Measurements from ENCODE around the gene CITED1. TPM values are rescaled to one million over a fixed set of nuclear protein-coding genes. Genes with fewer than 3 reads are reported as not detected.

CITED1 gene
- total and polyA plus RNA-seq, 2 of the 4 experiments (the other 2 are of a cell fraction) = 0.18 to 0.24 TPM

DNA sequence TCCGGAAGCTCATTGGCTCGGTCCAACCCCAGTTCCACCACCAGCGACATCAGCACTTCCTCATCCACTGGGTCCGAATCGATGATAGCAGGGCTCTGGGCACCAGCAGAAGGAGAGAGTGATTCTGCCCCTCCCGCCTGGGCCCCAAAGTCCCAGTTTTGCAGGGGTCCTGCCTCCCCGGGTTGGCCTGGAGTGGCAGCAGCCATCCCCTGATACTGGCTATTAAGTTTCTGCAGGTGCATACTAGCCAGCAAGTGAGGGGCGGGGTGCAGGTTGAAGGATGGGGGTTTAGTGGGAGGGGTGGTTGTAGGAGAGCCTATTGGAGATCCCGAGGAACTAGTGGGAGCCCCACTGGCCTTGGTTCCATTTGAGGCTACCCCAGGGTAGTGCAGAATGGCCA is 3.9 kb downstream of the CITED1 start:
- no CpG with 5 or more reads among the region's 9 CpGs for WGBS, 2 experiments (ENCODE audit: extremely low coverage in 2 of 2, insufficient read length in 1 of 2)
- in situ Hi-C loops (cut with MboI; ENCODE audit: low sequenced_read_pairs) = no loop called here

More for the DNA sequence above, 3.9 kb downstream of the CITED1 start:
- no peak overlapping the region for H4K91ac ChIP-seq (ENCODE audit: insufficient read depth, low read depth, low read length)
- H3K14ac ChIP-seq (replicated peaks; ENCODE audit: low read depth, low read length) = no peak overlapping the region
- H2BK5ac ChIP-seq (ENCODE audit: low read depth, low read length, poor library complexity, severe bottlenecking) = no peak overlapping the region
- no TSS peak for BruUV-seq (replicated peaks)
- POLR2A ChIA-PET (ENCODE audit: unreplicated experiment) = no interaction called here
- no peaks in the 10 kb centered on the region for H3K79me1 ChIP-seq (ENCODE audit: low read depth in 1 of 2, low read length in 2 of 2)
- CTCF ChIA-PET = interaction anchor here (1.4 kb wide), 1 partner anchor 25 kb away, joined by 3 read pairs; the partner anchor contains the start of gene RPS4X
- H3K4me1 ChIP-seq (ENCODE audit: control insufficient read depth, insufficient read depth, low read length) = peaks cover 2% of the 10 kb centered on the region; the same call in 1 of the 2 replicates
- H3K18ac ChIP-seq (ENCODE audit: low read depth, low read length) = no peak overlapping the region
- no peak overlapping the region for H2AK9ac ChIP-seq (replicated peaks; ENCODE audit: low read depth, low read length, poor library complexity)
- no peak overlapping the region for H4K8ac ChIP-seq (ENCODE audit: low read depth in 2 of 2, low read length in 2 of 2)
- H3K36me3 ChIP-seq (ENCODE audit: control insufficient read depth, insufficient read depth, low read length) = no peaks in the 10 kb centered on the region
- DNase-seq = no peak
- H2BK15ac ChIP-seq (ENCODE audit: low read depth, low read length) = no peak overlapping the region
- no peak overlapping the region for H2BK20ac ChIP-seq (ENCODE audit: low read depth, low read length)
- no peak overlapping the region for H2AFZ ChIP-seq (replicated peaks; ENCODE audit: low read length, poor library complexity)
- TF ChIP-seq MXI1 (IDR thresholded peaks at IDR 0.05; ENCODE audit: borderline replicate concordance, low read depth, low read length) = no peak
- TF ChIP-seq, protein P1, sequence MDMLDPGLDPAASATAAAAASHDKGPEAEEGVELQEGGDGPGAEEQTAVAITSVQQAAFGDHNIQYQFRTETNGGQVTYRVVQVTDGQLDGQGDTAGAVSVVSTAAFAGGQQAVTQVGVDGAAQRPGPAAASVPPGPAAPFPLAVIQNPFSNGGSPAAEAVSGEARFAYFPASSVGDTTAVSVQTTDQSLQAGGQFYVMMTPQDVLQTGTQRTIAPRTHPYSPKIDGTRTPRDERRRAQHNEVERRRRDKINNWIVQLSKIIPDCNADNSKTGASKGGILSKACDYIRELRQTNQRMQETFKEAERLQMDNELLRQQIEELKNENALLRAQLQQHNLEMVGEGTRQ (IDR thresholded peaks at IDR 0.05; ENCODE audit: low read depth, low read length) = no peak
- TF ChIP-seq MAZ (IDR thresholded peaks at IDR 0.05; ENCODE audit: borderline replicate concordance, low read depth, low read length) = no peak
- TF ChIP-seq NFE2L2 (IDR thresholded peaks at IDR 0.05; ENCODE audit: low read depth, low read length) = no peak
- TF ChIP-seq, protein P2, sequence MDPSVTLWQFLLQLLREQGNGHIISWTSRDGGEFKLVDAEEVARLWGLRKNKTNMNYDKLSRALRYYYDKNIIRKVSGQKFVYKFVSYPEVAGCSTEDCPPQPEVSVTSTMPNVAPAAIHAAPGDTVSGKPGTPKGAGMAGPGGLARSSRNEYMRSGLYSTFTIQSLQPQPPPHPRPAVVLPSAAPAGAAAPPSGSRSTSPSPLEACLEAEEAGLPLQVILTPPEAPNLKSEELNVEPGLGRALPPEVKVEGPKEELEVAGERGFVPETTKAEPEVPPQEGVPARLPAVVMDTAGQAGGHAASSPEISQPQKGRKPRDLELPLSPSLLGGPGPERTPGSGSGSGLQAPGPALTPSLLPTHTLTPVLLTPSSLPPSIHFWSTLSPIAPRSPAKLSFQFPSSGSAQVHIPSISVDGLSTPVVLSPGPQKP (IDR thresholded peaks at IDR 0.05; ENCODE audit: borderline replicate concordance, low read depth, low read length) = no peak
- no peak for TF ChIP-seq MAFK (IDR thresholded peaks at IDR 0.05; ENCODE audit: low read depth, low read length)
- no peak for TF ChIP-seq POLR2A (IDR thresholded peaks at IDR 0.05; ENCODE audit: low read depth, low read length)
- no peak for TF ChIP-seq RFX5 (IDR thresholded peaks at IDR 0.05; ENCODE audit: low read depth, low read length)
- no peak for TF ChIP-seq FOS (IDR thresholded peaks at IDR 0.05; ENCODE audit: low read depth, low read length)
- no peak for TF ChIP-seq CEBPB (IDR thresholded peaks at IDR 0.05; ENCODE audit: low read depth, low read length)
- TF ChIP-seq CHD1 (IDR thresholded peaks at IDR 0.05; ENCODE audit: low read depth, low read length) = no peak
- no peak for TF ChIP-seq BHLHE40 (IDR thresholded peaks at IDR 0.05; ENCODE audit: low read depth, low read length)
- TF ChIP-seq RCOR1 (IDR thresholded peaks at IDR 0.05; ENCODE audit: insufficient replicate concordance, low read length) = no peak
- TF ChIP-seq SMC3 (IDR thresholded peaks at IDR 0.05; ENCODE audit: low read depth, low read length) = no peak
- TF ChIP-seq RAD21 (IDR thresholded peaks at IDR 0.05; ENCODE audit: low read length) = no peak
- TF ChIP-seq, protein P3, sequence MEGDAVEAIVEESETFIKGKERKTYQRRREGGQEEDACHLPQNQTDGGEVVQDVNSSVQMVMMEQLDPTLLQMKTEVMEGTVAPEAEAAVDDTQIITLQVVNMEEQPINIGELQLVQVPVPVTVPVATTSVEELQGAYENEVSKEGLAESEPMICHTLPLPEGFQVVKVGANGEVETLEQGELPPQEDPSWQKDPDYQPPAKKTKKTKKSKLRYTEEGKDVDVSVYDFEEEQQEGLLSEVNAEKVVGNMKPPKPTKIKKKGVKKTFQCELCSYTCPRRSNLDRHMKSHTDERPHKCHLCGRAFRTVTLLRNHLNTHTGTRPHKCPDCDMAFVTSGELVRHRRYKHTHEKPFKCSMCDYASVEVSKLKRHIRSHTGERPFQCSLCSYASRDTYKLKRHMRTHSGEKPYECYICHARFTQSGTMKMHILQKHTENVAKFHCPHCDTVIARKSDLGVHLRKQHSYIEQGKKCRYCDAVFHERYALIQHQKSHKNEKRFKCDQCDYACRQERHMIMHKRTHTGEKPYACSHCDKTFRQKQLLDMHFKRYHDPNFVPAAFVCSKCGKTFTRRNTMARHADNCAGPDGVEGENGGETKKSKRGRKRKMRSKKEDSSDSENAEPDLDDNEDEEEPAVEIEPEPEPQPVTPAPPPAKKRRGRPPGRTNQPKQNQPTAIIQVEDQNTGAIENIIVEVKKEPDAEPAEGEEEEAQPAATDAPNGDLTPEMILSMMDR (conservative IDR thresholded peaks at IDR 0.05; ENCODE audit: low read depth, low read length) = no peak
- H2BK120ac ChIP-seq (ENCODE audit: low read depth, low read length) = no peak overlapping the region
- H4K5ac ChIP-seq (ENCODE audit: low read depth, low read length) = no peak overlapping the region
- no peaks in the 10 kb centered on the region; the same call in 1 of the 2 replicates for H4K20me1 ChIP-seq (ENCODE audit: insufficient read depth, low read length)
- ATAC-seq (ENCODE audit: low read depth) = no peak
- H3K4ac ChIP-seq (ENCODE audit: low read depth, low read length) = no peak overlapping the region
- H3K4me3 ChIP-seq (ENCODE audit: insufficient read depth, low read depth, low read length) = no peak overlapping the region
- intact Hi-C loops (cut with micrococcal nuclease) (no loop called here), dilution Hi-C loops (cut with HindIII; ENCODE audit: low sequenced_read_pairs, unreplicated experiment) (no loop called here)
- H3K23ac ChIP-seq (ENCODE audit: low read depth, low read length) = no peak overlapping the region
- no peaks in the 10 kb centered on the region for H3K9me3 ChIP-seq (ENCODE audit: control insufficient read depth, insufficient read depth, low read length)
- no peak overlapping the region for H3K4me2 ChIP-seq (ENCODE audit: low read depth, low read length)
- 0 out of 2 replicates have a peak, but pooled peaks cover 4% of the 10 kb centered on the region for H3K9me1 ChIP-seq (ENCODE audit: insufficient read depth, low read length)
- H3K56ac ChIP-seq (ENCODE audit: extremely low read depth, insufficient read depth, low read length) = no peak overlapping the region
- no peak overlapping the region for H2AK5ac ChIP-seq (ENCODE audit: low read depth, low read length)
- peaks cover 88% of the 10 kb centered on the region for H3K27me3 ChIP-seq (ENCODE audit: control insufficient read depth, insufficient read depth, low read length)
- no peak overlapping the region for H3K9ac ChIP-seq (ENCODE audit: low read depth, low read length)
- no peak overlapping the region for H3K27ac ChIP-seq (ENCODE audit: insufficient read depth, low read length)
